Right lobe of liver (tissue), 6 donors: ENCODE measurements around the gene STK17A. TPM values are rescaled to one million over a fixed set of nuclear protein-coding genes. Genes with fewer than 3 reads are reported as not detected.
A peak's percentile ranks its signal among the peaks of the same experiment; 100 is the strongest.
"Not testable (repeated sequence)": the region's sequence is repeated elsewhere in the genome, so short reads cannot be mapped to it uniquely, and the experiment has no call there.

Experiments used
- ATAC-seq, 4 donors: fragments of 200-7000 bp; cut with Tn5 transposase; one replicate each; pipeline ENCODE4 v1.9.1; 2020; ENCODE audit warnings: mild to moderate bottlenecking in 4 of 4, moderate library complexity in 4 of 4
- DNase-seq, 3 donors: peaks; one replicate each; pipeline ENCODE4 v3.0.0-alpha.2; 2020
- H3K27ac ChIP-seq, 3 donors: fragments of 200-600 bp; one replicate each; pipeline ENCODE4 v1.8.0; 2022
- H3K27me3 ChIP-seq, 2 donors: fragments of 200-600 bp; one replicate each; pipeline ENCODE4 v1.8.0; 2022
- H3K36me3 ChIP-seq, 4 donors: fragments of 200-600 bp; sonication (generic) in 1 of 4; one replicate each; pipeline versions ENCODE4 v1.5.1 to v1.8.0; 2017 to 2022; ENCODE audit warnings: control low read depth in 1 of 4
- H3K4me1 ChIP-seq, 4 donors: fragments of 200-600 bp; sonication (generic) in 1 of 4; one replicate each; pipeline versions ENCODE4 v1.5.1 to v1.8.0; 2017 to 2022; ENCODE audit warnings: control low read depth in 1 of 4
- H3K4me3 ChIP-seq, 3 donors: fragments of 200-600 bp; one replicate each; pipeline ENCODE4 v1.8.0; 2022
- H3K9me3 ChIP-seq, 4 donors: fragments of 200-600 bp; sonication (generic) in 1 of 4; one replicate each; pipeline versions ENCODE4 v1.5.1 to v1.8.0; 2017 to 2022; ENCODE audit warnings: control low read depth in 1 of 4
- CTCF ChIP-seq, 4 donors: fragments of 200-600 bp in 3 of 4; fragments of 450-650 bp in 1 of 4; IDR thresholded peaks; one replicate each; pipeline versions ENCODE4 v1.5.1 to v1.8.0; 2016 to 2022; ENCODE audit warnings: antibody characterized with exemption in 4 of 4, mild to moderate bottlenecking in 2 of 4
- POLR2A ChIP-seq: fragments of 450-650 bp; IDR thresholded peaks from one replicate; pipeline ENCODE4 v1.6.1; 2017; ENCODE audit warnings: antibody characterized with exemption, mild to moderate bottlenecking
- WGBS: methylation state at CpG from one replicate; pipeline ENCODE4 v1.1.6; 2018; ENCODE audit warnings: low coverage, low lambda C conversion rate; ENCODE audit not compliant: insufficient coverage; ENCODE audit errors: missing lambda C conversion rate; 5-methylcytosine and 5-hydroxymethylcytosine counted together
- intact Hi-C, 2 donors: fragments of 100-400 bp; cut with DNase I; formaldehyde crosslinking; loops; one replicate each; pipeline versions ENCODE4 v1.11.2 to v1.14.1; 2022
- total RNA-seq, 6 experiments: library from RNA; depleted of rRNA in 2 of 6; stranded (reverse); fragments of >200 nt in 2 of 6; fragmentation: NEBNext Ultra II Directional in 3 of 6; extraction: Animal tissue kit (Norgen Biotek cat#: 25700) in 3 of 6; gene quantifications; one replicate each; pipeline versions ENCODE4 v1.1.0 to v1.2.4, GENCODE V29; 2016 to 2023
- donor health status: DM: no; HTN: yes; CAD: no.
- donor health status: DM: no; HTN: no; CAD: no.
- donor health status: DM: no; HTN: no; CAD: no.
- donor health status: DM: no; HTN: yes; CAD: no.
- donor health status: DM: no; HTN: yes; CAD: no.

Gene STK17A
- total RNA-seq, 6 experiments from 2014 or later, result 1.7 to 20.9 (median 7.9) TPM

- WGBS, result 93% methylated on average over 2 of the region's 2 CpGs
- Histone ChIP-seq H3K4me1 (no peaks in the 10 kb centered on the region), H3K27ac (no peak overlapping the region), H3K4me3 (no peak overlapping the region), H3K36me3 (peaks cover 0 to 11% (median 0%) of the 10 kb centered on the region in 4 donors), H3K27me3 (no peaks in the 10 kb centered on the region), H3K9me3 (no peaks in the 10 kb centered on the region)
- DNase-seq, result no peak
- TF ChIP-seq CTCF (IDR thresholded peaks at IDR 0.05) (no peak), POLR2A (no peak)
- intact Hi-C loops, result no loop called here
- no peak for ATAC-seq
Observed at GRCh38 chr7:43624156-43624555, 41.2 kb downstream of the STK17A start.

DNA sequence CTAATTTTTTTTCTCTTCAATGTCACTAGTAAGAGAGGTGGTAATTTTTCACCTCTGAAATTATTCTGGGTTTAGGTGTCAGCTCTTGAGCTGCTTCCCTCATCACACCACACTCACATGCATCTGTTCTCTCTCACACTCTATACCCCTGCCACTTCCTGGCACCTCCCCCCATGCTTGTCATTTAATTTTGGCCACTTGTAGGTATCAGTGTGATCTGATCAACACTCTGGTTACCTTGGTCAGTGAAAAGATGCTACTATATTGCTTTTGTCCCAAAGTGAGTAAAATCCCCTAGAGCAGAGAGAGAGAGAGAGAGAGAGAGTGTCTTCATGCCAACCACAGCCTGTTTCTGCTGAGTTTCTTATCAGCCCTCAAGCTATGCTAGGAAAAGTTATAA lies 42.5 kb downstream of the STK17A start:
- DNase-seq (no peak), ATAC-seq (peak; percentile 48 to 63 (median 57))
- intact Hi-C loops, result no loop called here
- Histone ChIP-seq H3K27me3 (no peaks in the 10 kb centered on the region), H3K27ac (no peak overlapping the region), H3K4me1 (no peaks in the 10 kb centered on the region), H3K4me3 (no peak overlapping the region), H3K9me3 (no peaks in the 10 kb centered on the region), H3K36me3 (peaks cover 0 to 11% (median 0%) of the 10 kb centered on the region in 4 donors)
- TF ChIP-seq CTCF (IDR thresholded peaks at IDR 0.05) (no peak), POLR2A (no peak)

DNA sequence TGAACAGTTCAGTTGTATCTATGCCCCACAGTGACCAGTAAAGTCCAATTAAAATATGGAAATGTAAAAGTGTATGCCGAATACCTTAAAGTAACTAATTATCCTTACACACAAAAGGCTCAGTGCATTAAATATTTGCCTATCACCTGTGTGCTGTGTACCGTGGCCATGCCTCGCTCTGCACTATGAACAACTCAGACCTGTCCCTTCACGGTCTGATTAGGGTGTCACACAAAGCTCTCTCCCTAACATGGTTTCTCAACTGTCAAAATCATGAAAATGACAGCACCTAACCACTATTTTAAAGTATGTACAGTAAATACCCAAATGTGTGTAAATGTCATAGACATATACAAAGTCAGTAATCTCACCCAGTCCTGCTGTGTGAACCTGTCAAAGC lies 43.1 kb downstream of the STK17A start:
- peak in 1 of 4 donors; percentile 17 for ATAC-seq
- Histone ChIP-seq H3K27ac (no peak overlapping the region), H3K4me3 (no peak overlapping the region), H3K9me3 (no peaks in the 10 kb centered on the region), H3K36me3 (peaks cover 0 to 11% (median 0%) of the 10 kb centered on the region in 4 donors), H3K27me3 (no peaks in the 10 kb centered on the region), H3K4me1 (no peaks in the 10 kb centered on the region)
- WGBS, result 80% methylated on average over 4 of the region's 4 CpGs
- intact Hi-C loops, result no loop called here
- no peak for DNase-seq
- TF ChIP-seq CTCF (IDR thresholded peaks at IDR 0.05) (no peak), POLR2A (no peak)

GRCh38 chr7:43626695-43627094 lies 43.8 kb downstream of the STK17A start:
- Histone ChIP-seq H3K4me3 (no peak overlapping the region), H3K27ac (no peak overlapping the region), H3K4me1 (no peaks in the 10 kb centered on the region), H3K9me3 (no peaks in the 10 kb centered on the region), H3K36me3 (peaks cover 0 to 11% (median 0%) of the 10 kb centered on the region in 4 donors), H3K27me3 (no peaks in the 10 kb centered on the region)
- intact Hi-C loops, result no loop called here
- 93% methylated on average over 2 of the region's 2 CpGs for WGBS
- TF ChIP-seq CTCF (IDR thresholded peaks at IDR 0.05), result no peak
- no peak for TF ChIP-seq POLR2A
- no peak for DNase-seq
- no peak for ATAC-seq

GRCh38 chr7:43627798-43628197 lies 44.9 kb downstream of the STK17A start:
- H3K27ac ChIP-seq, ATAC-seq, intact Hi-C loops, H3K4me3 ChIP-seq, H3K9me3 ChIP-seq, DNase-seq, H3K27me3 ChIP-seq, H3K4me1 ChIP-seq: not testable (repeated sequence)
- WGBS, result 97% methylated on average over 3 of the region's 3 CpGs
- peaks cover 0 to 14% (median 0%) of the 10 kb centered on the region in 4 donors for H3K36me3 ChIP-seq
